ENCODE data around the gene TSHZ2. TPM values are rescaled to one million over a fixed set of nuclear protein-coding genes. Genes with fewer than 3 reads are reported as not detected.

TSHZ2 gene
- total and polyA plus RNA-seq, 2 donors (not counting 3 experiments of a cell fraction or from before 2014, with no cell fraction given), result not detected

DNA sequence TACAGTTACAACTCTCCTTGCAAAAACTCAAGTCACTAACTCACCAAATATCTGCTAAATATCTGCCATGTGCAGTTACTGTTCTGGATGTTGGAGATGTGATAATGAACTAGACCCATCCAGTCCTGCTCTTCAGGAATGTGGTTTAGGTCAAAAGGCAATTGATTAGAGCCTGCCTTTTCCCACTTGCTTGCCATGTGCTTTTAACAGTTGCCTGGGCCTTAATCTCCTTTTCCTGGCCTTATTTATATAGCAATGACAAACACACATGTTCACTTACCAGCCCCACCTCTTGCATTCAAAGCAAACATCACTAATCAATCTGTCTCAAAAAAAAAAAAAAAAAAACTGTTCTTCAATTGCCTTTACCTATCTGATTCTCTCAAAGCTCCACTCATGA is 422.3 kb downstream of the TSHZ2 start:
- no peak overlapping the region for H3K4me2 ChIP-seq (ENCODE audit: insufficient read depth, low read length)
- H3K79me2 ChIP-seq (ENCODE audit: control insufficient read depth, insufficient read depth, low read length), result no peaks in the 10 kb centered on the region
- no peak overlapping the region for H2AFZ ChIP-seq (ENCODE audit: low read depth, low read length)
- no peaks in the 10 kb centered on the region for H3K9me3 ChIP-seq (replicated peaks; ENCODE audit: control insufficient read depth, insufficient read depth, low read length)
- TF ChIP-seq POLR2AphosphoS5 (IDR thresholded peaks at IDR 0.05; ENCODE audit: insufficient read depth, low read depth, low read length) (no peak), FOS (IDR thresholded peaks at IDR 0.05; ENCODE audit: borderline replicate concordance, insufficient read depth, low read length) (no peak), EZH2 (IDR thresholded peaks at IDR 0.05; ENCODE audit: borderline replicate concordance, low read depth, low read length, severe bottlenecking) (no peak), CTCF (IDR thresholded peaks at IDR 0.05; ENCODE audit: extremely low read depth in 1 of 2, insufficient read depth in 1 of 2, low read depth in 1 of 2, low read length in 2 of 2) (no peak), GATA2 (IDR thresholded peaks at IDR 0.05; ENCODE audit: insufficient read depth, insufficient read length, low read depth, low read length) (no peak), MAX (IDR thresholded peaks at IDR 0.05; ENCODE audit: insufficient read depth, insufficient read length) (no peak), POLR2A (IDR thresholded peaks at IDR 0.05; ENCODE audit: low read depth, low read length) (no peak), MYC (IDR thresholded peaks at IDR 0.05; ENCODE audit: low read depth, low read length) (no peak), JUN (IDR thresholded peaks at IDR 0.05; ENCODE audit: borderline replicate concordance, insufficient read depth, insufficient read length, low read depth) (no peak)
- no peaks in the 10 kb centered on the region for H4K20me1 ChIP-seq (replicated peaks; ENCODE audit: control insufficient read depth, extremely low read depth, insufficient read depth, low read length)
- POLR2A ChIA-PET, result no interaction called here
- H3K9ac ChIP-seq (replicated peaks; ENCODE audit: extremely low read depth, insufficient read depth, low read length), result no peak overlapping the region
- FAIRE-seq (no peak), DNase-seq (ENCODE audit: low read depth, low spot score) (no peak)
- CTCF ChIA-PET, result no interaction called here
- no TSS peak for BruUV-seq (replicated peaks)
- H3K36me3 ChIP-seq (ENCODE audit: control insufficient read depth in 2 of 2, extremely low read depth in 1 of 2, insufficient read depth in 2 of 2, low read length in 2 of 2), result no peaks in the 10 kb centered on the region
- dilution Hi-C loops (cut with MboI; ENCODE audit: extremely low pct_ligation_motif_present, low sequenced_read_pairs), result no loop called here
- intact Hi-C loops (cut with micrococcal nuclease), result no loop called here
- no peaks in the 10 kb centered on the region for H3K27me3 ChIP-seq (ENCODE audit: control insufficient read depth in 2 of 2, insufficient read depth in 2 of 2, low read length in 2 of 2)
- no peak overlapping the region for H3K4me3 ChIP-seq (replicated peaks in 1 of 3; ENCODE audit: insufficient read depth in 1 of 3, low read depth in 1 of 3, low read length in 3 of 3)
- H3K9me1 ChIP-seq (replicated peaks; ENCODE audit: control insufficient read depth, extremely low read depth, insufficient read depth, low read length), result no peaks in the 10 kb centered on the region
- no peak overlapping the region for H3K27ac ChIP-seq (ENCODE audit: insufficient read depth, low read depth, low read length)
- no peaks in the 10 kb centered on the region for H3K4me1 ChIP-seq (ENCODE audit: control insufficient read depth, extremely low read depth, insufficient read depth, low read length)
